SK-N-SH (cell line): ENCODE measurements around the gene PHKG1. TPM values are rescaled to one million over a fixed set of nuclear protein-coding genes. Genes with fewer than 3 reads are reported as not detected.
"Not testable (repeated sequence)": the region's sequence is repeated elsewhere in the genome, so short reads cannot be mapped to it uniquely, and the experiment has no call there.

Experiments used
- CTCF ChIA-PET: fragments of 300-600, 350-600 bp; formaldehyde crosslinking; extraction: SDS; loops from one replicate; lab custom pipeline; 2021; lab: Yijun Ruan, JAX
- POLR2A ChIA-PET: fragments of 350-600 bp; sonication (Branson Sonifier 250); formaldehyde crosslinking; extraction: SDS; loops from one replicate; lab custom pipeline; 2020; ENCODE audit warnings: antibody characterized with exemption, inconsistent platforms; lab: Yijun Ruan, JAX
- DNase-seq: peaks from one replicate; pipeline ENCODE4 v3.0.0; 2012
- H2AFZ ChIP-seq: fragments of 200-600 bp; sonication (generic); 2 replicates; pipeline ENCODE4 v1.8.1; 2016; ENCODE audit warnings: antibody characterized with exemption, mild to moderate bottlenecking, low read depth
- H3F3A ChIP-seq: fragments of 200-600 bp; sonication (generic); replicated peaks from 2 replicates; pipeline ENCODE3; 2016; ENCODE audit warnings: antibody characterized with exemption, mild to moderate bottlenecking; ENCODE audit not compliant: insufficient read depth
- H3K27ac ChIP-seq, 2 experiments: fragments of 200-500 bp in 1 of 2; fragments of 200-600 bp in 1 of 2; sonication (Bioruptor generic) in 1 of 2; sonication (generic), shearing (Covaris generic) in 1 of 2; 2 replicates each; pipeline versions ENCODE4 v1.5.1 to v1.6.1; 2014 to 2016; ENCODE audit warnings: low read depth in 2 of 2, inconsistent platforms in 1 of 2, low read length in 1 of 2, mild to moderate bottlenecking in 1 of 2, mixed read lengths in 1 of 2
- H3K27me3 ChIP-seq: fragments of 200-600 bp; sonication (generic), shearing (Covaris generic); 2 replicates; pipeline ENCODE4 v1.6.1; 2016; ENCODE audit warnings: mixed run types; ENCODE audit not compliant: insufficient read depth
- H3K36me3 ChIP-seq, 2 experiments: fragments of 200-500 bp in 1 of 2; fragments of 200-600 bp in 1 of 2; sonication (Bioruptor generic) in 1 of 2; sonication (generic) in 1 of 2; replicated peaks in 1 of 2; 2 replicates each; pipeline versions ENCODE3 to v1.5.1; 2014 to 2016; ENCODE audit warnings: low read length in 1 of 2, mild to moderate bottlenecking in 1 of 2; ENCODE audit not compliant: insufficient read depth in 2 of 2, control insufficient read depth in 1 of 2
- H3K4me1 ChIP-seq, 2 experiments: fragments of 200-500 bp in 1 of 2; fragments of 200-600 bp in 1 of 2; sonication (Bioruptor generic) in 1 of 2; sonication (generic), shearing (Covaris generic) in 1 of 2; 2 replicates each; pipeline versions ENCODE4 v1.5.1 to v1.6.1; 2014 to 2016; ENCODE audit warnings: low read depth in 1 of 2, low read length in 1 of 2, mixed run types in 1 of 2; ENCODE audit not compliant: insufficient read depth in 2 of 2, control insufficient read depth in 1 of 2
- H3K4me2 ChIP-seq: fragments of 200-600 bp; sonication (generic), shearing (Covaris generic); 2 replicates; pipeline ENCODE4 v1.6.1; 2017; ENCODE audit warnings: mixed run types
- H3K4me3 ChIP-seq, 2 experiments: fragments of 200-500 bp in 1 of 2; fragments of 200-600 bp in 1 of 2; sonication (Bioruptor generic) in 1 of 2; sonication (generic), shearing (Covaris generic) in 1 of 2; 2 replicates each; pipeline versions ENCODE4 v1.5.1 to v1.8.1; 2014 to 2016; ENCODE audit warnings: low read depth in 2 of 2, inconsistent platforms in 1 of 2, low read length in 1 of 2, mild to moderate bottlenecking in 1 of 2, mixed read lengths in 1 of 2, moderate library complexity in 1 of 2
- H3K79me2 ChIP-seq: fragments of 200-600 bp; sonication (generic); 2 replicates; pipeline ENCODE4 v1.8.1; 2017; ENCODE audit warnings: mild to moderate bottlenecking; ENCODE audit not compliant: insufficient read depth
- H3K9ac ChIP-seq: fragments of 200-600 bp; sonication (generic); 2 replicates; pipeline ENCODE4 v1.6.1; 2017; ENCODE audit warnings: mixed run types
- H3K9me2 ChIP-seq: fragments of 200-600 bp; sonication (generic); 2 replicates; pipeline ENCODE4 v1.6.1; 2017; ENCODE audit warnings: mixed run types
- H3K9me3 ChIP-seq: fragments of 200-600 bp; sonication (generic); 2 replicates; pipeline ENCODE4 v1.6.1; 2017; ENCODE audit warnings: mixed run types, mild to moderate bottlenecking, moderate library complexity
- H4K20me1 ChIP-seq: fragments of 200-600 bp; sonication (generic); 2 replicates; pipeline ENCODE4 v1.6.1; 2017; ENCODE audit warnings: mild to moderate bottlenecking, mixed run types; ENCODE audit not compliant: insufficient read depth
- CHD2 ChIP-seq: fragments of 150-350 bp; IDR thresholded peaks from 2 replicates; pipeline ENCODE4 v1.6.1; 2018; ENCODE audit warnings: low read length; ENCODE audit not compliant: partially characterized antibody
- CTCF ChIP-seq: fragments of 200-600 bp; sonication (generic); IDR thresholded peaks from 2 replicates; pipeline ENCODE4 v1.6.1; 2017; ENCODE audit warnings: antibody characterized with exemption, mild to moderate bottlenecking, moderate library complexity
- ELF1 ChIP-seq: IDR thresholded peaks from 2 replicates; pipeline ENCODE4 v1.4.0; 2012
- EP300 ChIP-seq, 2 experiments: IDR thresholded peaks; 2 replicates each; pipeline versions ENCODE4 v1.4.0 to v1.6.1; 2012; ENCODE audit warnings: borderline replicate concordance in 1 of 2, low read depth in 1 of 2, low read length in 1 of 2
- FOXJ3 ChIP-seq: sonication (generic); formaldehyde crosslinking; IDR thresholded peaks from 2 replicates; pipeline ENCODE4 v1.5.1; 2020; ENCODE audit warnings: mild to moderate bottlenecking, missing genetic modification reagents
- JUND ChIP-seq: IDR thresholded peaks from 2 replicates; pipeline ENCODE4 v1.4.0; 2012
- MEF2A ChIP-seq: IDR thresholded peaks from 2 replicates; pipeline ENCODE4 v1.4.0; 2012; ENCODE audit warnings: low read depth, borderline replicate concordance
- NFIC ChIP-seq: IDR thresholded peaks from 2 replicates; pipeline ENCODE4 v1.4.0; 2012; ENCODE audit warnings: borderline replicate concordance
- PBX3 ChIP-seq: IDR thresholded peaks from 2 replicates; pipeline ENCODE4; 2012
- POLR2AphosphoS5 ChIP-seq: IDR thresholded peaks from 2 replicates; pipeline ENCODE4 v1.6.1; 2012; ENCODE audit warnings: low read depth, low read length
- RAD21 ChIP-seq: IDR thresholded peaks from 2 replicates; pipeline ENCODE4 v1.6.1; 2012; ENCODE audit warnings: mild to moderate bottlenecking, low read length
- RFX5 ChIP-seq: IDR thresholded peaks from 2 replicates; pipeline ENCODE4 v1.6.1; 2012; ENCODE audit warnings: mild to moderate bottlenecking, improper control_type of control experiment, low read length
- RXRA ChIP-seq: IDR thresholded peaks from 2 replicates; pipeline ENCODE4 v1.4.0; 2012; ENCODE audit warnings: low read depth, mild to moderate bottlenecking, borderline replicate concordance
- SMC3 ChIP-seq: IDR thresholded peaks from 2 replicates; pipeline ENCODE4 v1.6.1; 2012; ENCODE audit warnings: low read depth, low read length, improper control_type of control experiment
- TCF12 ChIP-seq: IDR thresholded peaks from 2 replicates; pipeline ENCODE4 v1.4.0; 2012
- WGBS: methylation state at CpG from one replicate; pipeline ENCODE4 v1.1.6; 2017; ENCODE audit warnings: low lambda C conversion rate; 5-methylcytosine and 5-hydroxymethylcytosine counted together
- polyA plus RNA-seq, 3 experiments: library from polyadenylated mRNA; depleted of rRNA; stranded (reverse); fragments of >200 nt; gene quantifications; 2 replicates each; pipeline ENCODE4 v1.2.3, GENCODE V29; 2012

PHKG1 gene
- 0.91 and 2.5 TPM in 2 replicates for polyA plus RNA-seq (2012; rRNA removed)
- 0.46 and 0.75 TPM in 2 replicates for polyA plus RNA-seq (2012; cell fraction: cytosol; rRNA removed)
- 6.1 and 7.6 TPM in 2 replicates for polyA plus RNA-seq (2012; cell fraction: nucleus; rRNA removed)

GRCh38 chr7:56092789-56093531, at the start of gene PHKG1:
Gene PHKG1, minus strand, starts transcription at chr7:56092952. Its CDS starts 4,011 bp downstream, at chr7:56088941.
- peak within 1 kb of the TSS; percentile 42; the same call in 1 of the 2 replicates for H3K4me2 ChIP-seq
- TF ChIP-seq FOXJ3 (CRISPR knock-in tag) (no peak), JUND (0 out of 2 replicates have a peak, but pooled peaks have one; percentile 12), TCF12 (peak; percentile 67), ELF1 (no peak), PBX3 (peak; percentile 79), RFX5 (no peak), RAD21 (peak; percentile 51), CTCF (peak; percentile 51), POLR2AphosphoS5 (peak; percentile 47; the same call in 1 of the 2 replicates), EP300 (IDR thresholded peaks at IDR 0.05; ENCODE audit: borderline replicate concordance in 1 of 2, low read depth in 1 of 2, low read length in 1 of 2) (peak in 1 of 2 experiments; percentile 13; a peak in 1 of 4 replicates), RXRA (peak; percentile 14; the same call in 1 of the 2 replicates), MEF2A (peak; percentile 63; the same call in 1 of the 2 replicates), NFIC (peak; percentile 88), CHD2 (no peak), SMC3 (peak; percentile 30)
- H3K27me3 ChIP-seq: no peaks in the 10 kb centered on the region
- DNase-seq: peak; percentile 74
- ChIA-PET CTCF (interaction anchor here (0.6 to 4.7 kb wide), 10 partner anchors 8 to 451 kb away, joined by 3 to 30 read pairs (median 3); partner anchors contain the start of genes CCT6A and PSPH), POLR2A (interaction anchor here (0.6 to 1.4 kb wide), 5 partner anchors 8 to 42 kb away, joined by 3 to 8 read pairs (median 4); partner anchors contain the start of genes CCT6A and PSPH)
- peaks cover 22% of the 10 kb centered on the region for H3F3A ChIP-seq
- WGBS: 37% methylated on average over 18 of the region's 19 CpGs
- peaks cover 5 to 13% of the 10 kb centered on the region in 2 experiments; a peak in 2 of 4 replicates for H3K4me1 ChIP-seq
- no peak within 1 kb of the TSS for H3K4me3 ChIP-seq
- no peaks in the 10 kb centered on the region for H3K9me2 ChIP-seq
- H2AFZ ChIP-seq: no peak within 1 kb of the TSS
- H3K36me3 ChIP-seq: peaks cover 0 to 14% of the 10 kb centered on the region in 2 experiments
- peak within 1 kb of the TSS; percentile 37 to 58; a peak in 3 of 4 replicates for H3K27ac ChIP-seq
- H3K79me2 ChIP-seq: no peaks in the 10 kb centered on the region
- H3K9me3 ChIP-seq: no peaks in the 10 kb centered on the region
- H4K20me1 ChIP-seq: no peaks in the 10 kb centered on the region
- no peak within 1 kb of the TSS for H3K9ac ChIP-seq

- H3K79me2 ChIP-seq, H2AFZ ChIP-seq, CTCF ChIA-PET, H3K9ac ChIP-seq, DNase-seq, H3K27ac ChIP-seq, H3K4me2 ChIP-seq, H3F3A ChIP-seq, H3K4me1 ChIP-seq, H3K4me3 ChIP-seq, H4K20me1 ChIP-seq, POLR2A ChIA-PET, H3K36me3 ChIP-seq, H3K9me2 ChIP-seq, H3K27me3 ChIP-seq, H3K9me3 ChIP-seq: not testable (repeated sequence)
- 8% methylated on average over 2 of the region's 2 CpGs for WGBS
Observed at GRCh38 chr7:56131062-56131461, 38.3 kb upstream of the PHKG1 start.
